ES-I3 (cell line): ENCODE results near the gene ASAH2B.
"Not testable (repeated sequence)": the region's sequence is repeated elsewhere in the genome, so short reads cannot be mapped to it uniquely, and the experiment has no call there.

Source experiments
- H3K36me3 ChIP-seq: 2 replicates; pipeline ENCODE4 v1.6.1; 2013; ENCODE audit warnings: mild to moderate bottlenecking, low read length, control low read depth, moderate library complexity; ENCODE audit not compliant: insufficient read depth
- H3K4me1 ChIP-seq: 2 replicates; pipeline ENCODE4 v1.6.1; 2013; ENCODE audit warnings: mild to moderate bottlenecking, control low read depth, low read length; ENCODE audit not compliant: insufficient read depth
- H3K9ac ChIP-seq: 2 replicates; pipeline ENCODE4 v1.6.1; 2013; ENCODE audit warnings: low read depth, mild to moderate bottlenecking, low read length, moderate library complexity
- H3K9me3 ChIP-seq: 2 replicates; pipeline ENCODE4 v1.6.1; 2013; ENCODE audit warnings: mild to moderate bottlenecking, low read length, moderate library complexity; ENCODE audit not compliant: control insufficient read depth, insufficient read depth

ASAH2B gene

GRCh38 chr10:50780036-50780435 is 40.3 kb downstream of the ASAH2B start:
- H3K4me1 ChIP-seq, H3K36me3 ChIP-seq, H3K9me3 ChIP-seq, H3K9ac ChIP-seq: not testable (repeated sequence)

- H3K4me1 ChIP-seq, H3K36me3 ChIP-seq, H3K9me3 ChIP-seq: not testable (repeated sequence)
These were observed 42.3 kb downstream of the ASAH2B start for GRCh38 chr10:50782017-50782416.

GRCh38 chr10:50787962-50788361 is 48.2 kb downstream of the ASAH2B start:
- H3K36me3 ChIP-seq, H3K9me3 ChIP-seq, H3K4me1 ChIP-seq, H3K9ac ChIP-seq: not testable (repeated sequence)

More at GRCh38 chr10:50782017-50782416, 42.3 kb downstream of the ASAH2B start:
- not testable (repeated sequence) for H3K9ac ChIP-seq

GRCh38 chr10:50788951-50789945 is 49.5 kb downstream of the ASAH2B start:
- no peaks in the 10 kb centered on the region for H3K9me3 ChIP-seq
- no peaks in the 10 kb centered on the region for H3K36me3 ChIP-seq
- H3K4me1 ChIP-seq: peaks cover 5% of the 10 kb centered on the region
- H3K9ac ChIP-seq: no peak overlapping the region

- Histone ChIP-seq H3K36me3 (no peaks in the 10 kb centered on the region), H3K9me3 (no peaks in the 10 kb centered on the region), H3K4me1 (no peaks in the 10 kb centered on the region), H3K9ac (no peak overlapping the region)
These were observed 54.8 kb downstream of the ASAH2B start for GRCh38 chr10:50794490-50794889.

GRCh38 chr10:50796693-50797092 is 57.0 kb downstream of the ASAH2B start:
- Histone ChIP-seq H3K36me3 (no peaks in the 10 kb centered on the region), H3K9me3 (no peaks in the 10 kb centered on the region), H3K9ac (no peak overlapping the region), H3K4me1 (no peaks in the 10 kb centered on the region)

- no peak overlapping the region for H3K9ac ChIP-seq
- no peaks in the 10 kb centered on the region for H3K4me1 ChIP-seq
- no peaks in the 10 kb centered on the region for H3K36me3 ChIP-seq
- no peaks in the 10 kb centered on the region for H3K9me3 ChIP-seq
These were observed 58.6 kb downstream of the ASAH2B start for GRCh38 chr10:50798297-50798696.

GRCh38 chr10:50799595-50799994 is 59.9 kb downstream of the ASAH2B start:
- no peak overlapping the region for H3K9ac ChIP-seq
- H3K36me3 ChIP-seq: no peaks in the 10 kb centered on the region
- no peaks in the 10 kb centered on the region for H3K4me1 ChIP-seq
- H3K9me3 ChIP-seq: no peaks in the 10 kb centered on the region

GRCh38 chr10:50805981-50806622 is 66.4 kb downstream of the ASAH2B start:
- peaks cover 6% of the 10 kb centered on the region; the same call in 1 of the 2 replicates for H3K4me1 ChIP-seq
- H3K9me3 ChIP-seq: no peaks in the 10 kb centered on the region
- no peaks in the 10 kb centered on the region for H3K36me3 ChIP-seq
- no peak overlapping the region for H3K9ac ChIP-seq

- Histone ChIP-seq H3K36me3 (no peaks in the 10 kb centered on the region), H3K9ac (no peak overlapping the region), H3K4me1 (peaks cover 6% of the 10 kb centered on the region; the same call in 1 of the 2 replicates), H3K9me3 (no peaks in the 10 kb centered on the region)
These were observed 68.4 kb downstream of the ASAH2B start for GRCh38 chr10:50807851-50808776.
